ENCODE measurements around the gene HDDC2. TPM values are rescaled to one million over a fixed set of nuclear protein-coding genes. Genes with fewer than 3 reads are reported as not detected.

Gene HDDC2, protein sequence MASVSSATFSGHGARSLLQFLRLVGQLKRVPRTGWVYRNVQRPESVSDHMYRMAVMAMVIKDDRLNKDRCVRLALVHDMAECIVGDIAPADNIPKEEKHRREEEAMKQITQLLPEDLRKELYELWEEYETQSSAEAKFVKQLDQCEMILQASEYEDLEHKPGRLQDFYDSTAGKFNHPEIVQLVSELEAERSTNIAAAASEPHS
- 10 to 100 TPM; 32.0 to 48.0 (median 42.1) TPM for total RNA-seq
- 56.0 TPM for total RNA-seq (2013)
- 10.0 to 63.2 (median 24.1) reads per million in 29 experiments for total RNA-seq

DNA sequence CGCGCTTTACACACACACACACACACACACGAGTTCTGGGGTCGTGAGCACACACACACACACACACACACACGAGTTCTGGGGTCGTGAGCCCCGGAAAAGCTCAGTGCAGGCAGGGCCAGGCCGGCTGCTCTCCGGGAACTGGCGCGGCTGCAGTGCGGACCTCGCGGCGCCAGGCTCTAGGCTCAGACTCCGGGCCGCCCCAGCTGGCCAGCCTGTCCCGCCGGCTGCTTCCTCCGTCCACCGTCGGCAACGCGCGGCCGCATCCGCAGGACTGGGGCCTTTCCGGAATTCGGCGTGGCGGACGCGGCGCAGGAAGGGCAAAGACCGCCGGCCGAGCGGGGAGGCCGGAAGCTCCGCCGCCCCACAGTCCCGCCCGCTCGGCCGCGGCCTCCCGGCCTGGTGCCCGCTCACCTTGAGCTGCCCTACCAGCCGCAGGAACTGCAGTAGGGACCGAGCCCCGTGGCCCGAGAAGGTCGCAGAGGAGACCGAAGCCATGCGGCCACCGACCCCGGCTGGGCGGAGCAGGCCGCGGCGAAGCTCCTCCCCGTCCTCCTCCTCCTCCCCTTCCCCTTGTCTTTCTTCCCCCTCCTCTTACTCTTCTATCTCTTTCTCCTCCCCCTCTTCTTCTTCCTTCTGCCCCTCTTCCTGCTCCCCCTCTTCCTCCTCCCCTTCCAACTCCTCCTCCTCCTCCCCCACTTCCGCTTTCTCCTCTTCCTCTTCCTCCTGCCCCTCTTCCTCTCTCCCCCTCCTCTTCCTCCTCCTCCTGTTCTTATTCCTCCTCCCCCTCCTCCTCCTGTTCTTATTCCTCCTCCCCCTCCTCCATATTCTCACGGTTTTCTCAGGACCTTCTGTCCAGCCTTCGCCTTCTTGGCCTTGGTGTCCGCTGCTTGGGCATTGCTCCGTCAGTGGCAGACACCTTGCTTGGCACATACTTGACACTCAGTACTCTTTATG, at the start of gene HDDC2:
Gene HDDC2, minus strand, starts transcription at position 533 of the 957 bp plus-strand sequence. Its CDS starts 35 bp downstream, at position 498.
- WGBS (ENCODE audit: insufficient coverage), result under 1% methylated on average over 63 of the region's 67 CpGs
- H3K27ac Mint-ChIP-seq, result peak within 1 kb of the TSS; percentile 93 to 95
- peaks cover 0 to 17% of the 10 kb centered on the region in 2 donors for H3K36me3 ChIP-seq (ENCODE audit: control insufficient read depth in 2 of 2, extremely low read depth in 1 of 2, insufficient read depth in 1 of 2, low read length in 1 of 2)
- ChIA-PET POLR2A (interaction anchor here in 1 of 2 donors (0.6 kb wide), 1 partner anchor 78 kb away, joined by 3 read pairs; no protein-coding TSS in a partner anchor), CTCF (interaction anchor here (0.7 to 3.3 kb wide), 8 partner anchors 9 to 1962 kb away, joined by 3 to 12 read pairs (median 4); partner anchors contain the start of genes HINT3 (in 1 of the 2) and TPD52L1 (in 1 of the 2))
- peaks cover 28 to 32% of the 10 kb centered on the region in 2 experiments for H3K4me1 ChIP-seq (ENCODE audit: control insufficient read depth in 1 of 2, extremely low read depth in 1 of 2, insufficient read depth in 2 of 2, low read length in 2 of 2)
- H3K9me3 ChIP-seq, result no peaks in the 10 kb centered on the region
- H3K4me1 Mint-ChIP-seq, result peaks cover 57 to 60% (median 57%) of the 10 kb centered on the region in 3 donors
- H3K27me3 ChIP-seq (replicated peaks in 1 of 2; ENCODE audit: control insufficient read depth in 2 of 2, extremely low read depth in 1 of 2, insufficient read depth in 2 of 2, low read length in 1 of 2), result no peaks in the 10 kb centered on the region
- H3K27me3 Mint-ChIP-seq, result peaks cover 4 to 5% of the 10 kb centered on the region in 2 donors
- peaks cover 26% of the 10 kb centered on the region for H3K36me3 Mint-ChIP-seq
- ATAC-seq (replicated peaks in 1 of 4) (peak; percentile 36 to 57 (median 55)), DNase-seq (peak in 24 of 35 experiments; percentile 2 to 58 (median 20))
- peak within 1 kb of the TSS; percentile 81 for H3K27ac ChIP-seq (ENCODE audit: low read length)
- H3K4me3 ChIP-seq (ENCODE audit: control insufficient read depth in 1 of 2, extremely low read depth in 1 of 2, low read length in 1 of 2), result peak within 1 kb of the TSS; percentile 71 to 78
- peak within 1 kb of the TSS; percentile 84 to 90 (median 84) for H3K4me3 Mint-ChIP-seq
- no peaks in the 10 kb centered on the region for H3K9me3 Mint-ChIP-seq

DNA sequence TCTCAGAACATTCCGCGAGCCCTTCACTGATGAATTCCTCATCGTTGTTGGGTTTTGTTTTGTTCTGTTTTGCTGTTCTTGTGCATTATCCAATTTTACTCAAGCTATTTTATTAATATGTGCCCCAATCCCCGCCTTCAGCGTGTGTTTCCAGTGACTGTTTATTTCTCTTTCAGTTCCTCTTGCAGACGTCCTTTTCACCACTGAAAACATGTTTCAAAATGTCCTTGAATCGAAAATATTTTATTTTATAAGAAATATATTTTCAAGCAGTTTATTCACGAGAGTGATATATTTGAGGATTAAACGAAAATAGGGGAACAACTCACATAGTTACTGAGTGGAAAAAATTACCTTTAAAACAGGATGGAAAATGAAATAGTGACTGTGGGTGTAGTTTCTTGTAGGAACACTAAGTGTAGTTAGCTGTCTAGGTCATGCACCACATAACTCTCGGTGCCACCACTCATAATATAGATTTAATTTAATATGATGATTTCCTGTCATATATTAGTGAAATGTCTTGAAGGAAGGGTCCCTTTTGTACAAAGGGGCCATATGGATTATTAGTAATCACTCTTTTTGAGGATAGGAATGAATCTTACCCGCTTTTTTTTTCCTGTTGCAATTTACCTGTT, 45.3 kb upstream of the HDDC2 start:
- Mint-ChIP-seq H3K27me3 (peaks cover 2 to 4% of the 10 kb centered on the region in 2 donors), H3K36me3 (no peaks in the 10 kb centered on the region), H3K9me3 (no peaks in the 10 kb centered on the region), H3K4me1 (no peaks in the 10 kb centered on the region), H3K27ac (no peak overlapping the region), H3K4me3 (no peak overlapping the region)
- peaks cover 0 to 7% of the 10 kb centered on the region in 2 experiments for H3K27me3 ChIP-seq (replicated peaks in 1 of 2; ENCODE audit: control insufficient read depth in 2 of 2, extremely low read depth in 1 of 2, insufficient read depth in 2 of 2, low read length in 1 of 2)
- H3K4me3 ChIP-seq (ENCODE audit: control insufficient read depth in 1 of 2, extremely low read depth in 1 of 2, low read length in 1 of 2), result no peak overlapping the region
- no CpG with 5 or more reads among the region's 11 CpGs for WGBS (ENCODE audit: insufficient coverage)
- peaks cover 4 to 10% of the 10 kb centered on the region in 2 experiments for H3K4me1 ChIP-seq (ENCODE audit: control insufficient read depth in 1 of 2, extremely low read depth in 1 of 2, insufficient read depth in 2 of 2, low read length in 2 of 2)
- CTCF ChIA-PET, result interaction anchor here in 1 of 2 donors (1.0 kb wide), 1 partner anchor 31 kb away, joined by 3 read pairs; no protein-coding TSS in a partner anchor
- POLR2A ChIA-PET, result interaction anchor here in 1 of 2 donors (0.5 kb wide), 1 partner anchor 733 kb away, joined by 3 read pairs; no protein-coding TSS in a partner anchor
- no peaks in the 10 kb centered on the region for H3K9me3 ChIP-seq
- no peaks in the 10 kb centered on the region for H3K36me3 ChIP-seq (ENCODE audit: control insufficient read depth in 2 of 2, extremely low read depth in 1 of 2, insufficient read depth in 1 of 2, low read length in 1 of 2)
- H3K27ac ChIP-seq (ENCODE audit: low read length), result no peak overlapping the region
- ATAC-seq (replicated peaks in 1 of 4), result no peak
- no peak for DNase-seq

DNA sequence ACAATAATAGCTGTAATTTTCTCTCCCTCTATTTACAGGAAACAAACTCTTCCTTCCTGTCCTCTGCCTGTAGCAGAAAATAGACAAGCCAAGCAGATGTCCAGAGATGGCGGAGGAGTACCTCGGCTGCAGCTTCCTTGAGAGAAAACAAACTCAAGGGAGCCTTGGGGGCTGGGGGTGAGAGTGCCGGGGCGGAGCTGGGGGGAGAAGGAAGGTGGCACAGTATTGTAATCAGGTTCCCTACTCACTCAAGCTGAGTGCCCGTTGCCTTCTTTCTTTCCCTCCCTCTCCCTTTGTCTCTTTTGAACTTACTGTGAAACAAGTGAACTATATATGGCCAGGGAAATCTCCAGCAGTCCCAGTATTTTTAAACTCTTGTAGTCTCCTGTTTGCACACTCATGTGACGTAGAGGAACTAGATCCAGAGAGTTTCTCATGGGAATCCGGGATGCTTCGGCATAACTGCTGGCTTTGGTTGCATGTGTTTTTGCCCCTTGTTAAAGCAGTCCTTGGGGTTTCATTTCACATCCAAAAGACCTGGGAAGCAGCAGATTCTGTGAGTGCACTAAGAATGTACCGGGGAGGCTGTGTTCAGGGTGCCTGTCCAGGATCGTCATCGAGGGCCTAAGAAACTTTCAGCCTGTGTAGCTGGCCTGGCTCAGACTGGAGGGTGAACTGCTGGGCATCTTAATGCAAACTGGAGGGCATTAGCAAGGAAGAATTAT, 44.6 kb upstream of the HDDC2 start:
- Mint-ChIP-seq H3K27me3 (peaks cover 3 to 4% of the 10 kb centered on the region in 2 donors), H3K9me3 (no peaks in the 10 kb centered on the region), H3K36me3 (no peaks in the 10 kb centered on the region), H3K4me1 (no peaks in the 10 kb centered on the region), H3K27ac (peak overlapping the region in 1 of 2 donors; percentile 13), H3K4me3 (peak overlapping the region in 1 of 3 donors; percentile 6)
- POLR2A ChIA-PET, result no interaction called here
- DNase-seq (no peak), ATAC-seq (replicated peaks in 1 of 4) (peak in 3 of 4 experiments; percentile 17 to 37 (median 35))
- peaks cover 0 to 7% of the 10 kb centered on the region in 2 experiments for H3K27me3 ChIP-seq (replicated peaks in 1 of 2; ENCODE audit: control insufficient read depth in 2 of 2, extremely low read depth in 1 of 2, insufficient read depth in 2 of 2, low read length in 1 of 2)
- CTCF ChIA-PET, result interaction anchor here in 1 of 2 donors (1.0 kb wide), 1 partner anchor 30 kb away, joined by 3 read pairs; no protein-coding TSS in a partner anchor
- peaks cover 4 to 10% of the 10 kb centered on the region in 2 experiments for H3K4me1 ChIP-seq (ENCODE audit: control insufficient read depth in 1 of 2, extremely low read depth in 1 of 2, insufficient read depth in 2 of 2, low read length in 2 of 2)
- WGBS (ENCODE audit: insufficient coverage), result 72% methylated on average over 7 of the region's 11 CpGs
- H3K4me3 ChIP-seq (ENCODE audit: control insufficient read depth in 1 of 2, extremely low read depth in 1 of 2, low read length in 1 of 2), result peak overlapping the region in 1 of 2 donors; percentile 52
- no peak overlapping the region for H3K27ac ChIP-seq (ENCODE audit: low read length)
- H3K36me3 ChIP-seq (ENCODE audit: control insufficient read depth in 2 of 2, extremely low read depth in 1 of 2, insufficient read depth in 1 of 2, low read length in 1 of 2), result no peaks in the 10 kb centered on the region
- H3K9me3 ChIP-seq, result no peaks in the 10 kb centered on the region

DNA sequence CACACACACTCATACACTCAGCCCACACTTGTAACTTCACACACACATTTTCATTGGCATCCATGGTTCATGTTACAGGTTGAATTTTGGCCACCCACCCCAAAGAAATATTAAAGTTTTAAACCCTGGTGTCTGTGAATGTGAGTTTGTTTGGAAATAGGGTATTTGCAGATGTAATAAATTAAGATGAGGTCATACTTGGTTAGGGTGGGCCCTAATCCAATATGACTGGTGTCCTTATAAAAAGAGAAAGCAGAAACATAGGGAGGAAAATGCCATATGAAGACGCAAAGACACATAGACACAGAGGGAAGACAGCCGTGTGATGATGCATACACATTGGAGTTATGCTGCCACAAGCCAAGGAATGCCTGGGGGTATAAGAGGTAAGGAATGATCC, 39.7 kb upstream of the HDDC2 start:
- no peaks in the 10 kb centered on the region for H3K4me1 Mint-ChIP-seq
- no peak overlapping the region for H3K4me3 Mint-ChIP-seq
- 56% methylated on average over 2 of the region's 2 CpGs for WGBS (ENCODE audit: insufficient coverage)
- Histone ChIP-seq H3K4me1 (ENCODE audit: control insufficient read depth in 1 of 2, extremely low read depth in 1 of 2, insufficient read depth in 2 of 2, low read length in 2 of 2) (peaks cover 4 to 8% of the 10 kb centered on the region in 2 experiments), H3K9me3 (no peaks in the 10 kb centered on the region), H3K27me3 (replicated peaks in 1 of 2; ENCODE audit: control insufficient read depth in 2 of 2, extremely low read depth in 1 of 2, insufficient read depth in 2 of 2, low read length in 1 of 2) (peaks cover 0 to 4% of the 10 kb centered on the region in 2 experiments), H3K36me3 (ENCODE audit: control insufficient read depth in 2 of 2, extremely low read depth in 1 of 2, insufficient read depth in 1 of 2, low read length in 1 of 2) (no peaks in the 10 kb centered on the region), H3K27ac (ENCODE audit: low read length) (no peak overlapping the region), H3K4me3 (ENCODE audit: control insufficient read depth in 1 of 2, extremely low read depth in 1 of 2, low read length in 1 of 2) (no peak overlapping the region)
- ATAC-seq (replicated peaks in 1 of 4), result no peak
- no peaks in the 10 kb centered on the region for H3K36me3 Mint-ChIP-seq
- CTCF ChIA-PET, result interaction anchor here in 1 of 2 donors (0.5 kb wide), 1 partner anchor 374 kb away, joined by 3 read pairs; no protein-coding TSS in a partner anchor
- H3K27me3 Mint-ChIP-seq, result peaks cover 12 to 16% of the 10 kb centered on the region in 2 donors
- no peaks in the 10 kb centered on the region for H3K9me3 Mint-ChIP-seq
- DNase-seq, result no peak
- POLR2A ChIA-PET, result interaction anchor here in 1 of 2 donors (1.1 kb wide), 1 partner anchor 19 kb away, joined by 4 read pairs; no protein-coding TSS in a partner anchor
- no peak overlapping the region for H3K27ac Mint-ChIP-seq

DNA sequence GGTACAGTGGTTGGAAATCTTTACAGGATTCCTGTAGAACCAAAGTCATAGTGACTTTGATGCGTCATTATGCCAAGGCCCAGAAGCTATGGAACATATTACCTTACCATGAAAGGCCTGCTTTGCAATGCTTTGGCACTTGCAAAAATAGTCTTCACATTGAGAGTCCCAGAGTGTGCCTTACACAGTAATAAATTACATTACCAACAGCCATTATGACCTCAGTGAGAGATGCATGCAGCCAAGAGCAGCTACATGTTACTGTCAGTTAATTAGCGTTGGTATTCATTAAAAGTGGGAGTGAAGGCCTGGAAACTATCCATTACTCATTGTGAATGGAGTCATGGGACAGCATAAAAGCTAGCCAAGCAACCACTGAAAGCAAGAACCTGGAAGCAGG, 39.2 kb upstream of the HDDC2 start:
- peaks cover 3 to 4% of the 10 kb centered on the region in 2 experiments for H3K4me1 ChIP-seq (ENCODE audit: control insufficient read depth in 1 of 2, extremely low read depth in 1 of 2, insufficient read depth in 2 of 2, low read length in 2 of 2)
- no peaks in the 10 kb centered on the region for H3K4me1 Mint-ChIP-seq
- ChIA-PET POLR2A (interaction anchor here in 1 of 2 donors (1.1 kb wide), 1 partner anchor 19 kb away, joined by 4 read pairs; no protein-coding TSS in a partner anchor), CTCF (no interaction called here)
- H3K27me3 Mint-ChIP-seq, result peaks cover 15 to 20% of the 10 kb centered on the region in 2 donors
- DNase-seq (no peak), ATAC-seq (replicated peaks in 1 of 4) (no peak)
- no peaks in the 10 kb centered on the region for H3K9me3 Mint-ChIP-seq
- H3K27ac ChIP-seq (ENCODE audit: low read length), result no peak overlapping the region
- 90% methylated on average over 2 of the region's 2 CpGs for WGBS (ENCODE audit: insufficient coverage)
- H3K4me3 ChIP-seq (ENCODE audit: control insufficient read depth in 1 of 2, extremely low read depth in 1 of 2, low read length in 1 of 2), result no peak overlapping the region
- H3K4me3 Mint-ChIP-seq, result no peak overlapping the region
- H3K36me3 ChIP-seq (ENCODE audit: control insufficient read depth in 2 of 2, extremely low read depth in 1 of 2, insufficient read depth in 1 of 2, low read length in 1 of 2), result no peaks in the 10 kb centered on the region
- no peak overlapping the region for H3K27ac Mint-ChIP-seq
- no peaks in the 10 kb centered on the region for H3K36me3 Mint-ChIP-seq
- H3K9me3 ChIP-seq, result no peaks in the 10 kb centered on the region
- H3K27me3 ChIP-seq (replicated peaks in 1 of 2; ENCODE audit: control insufficient read depth in 2 of 2, extremely low read depth in 1 of 2, insufficient read depth in 2 of 2, low read length in 1 of 2), result peaks cover 0 to under 1% of the 10 kb centered on the region in 2 experiments

All from T-cell (primary cell).